Melanocyte of skin (primary cell): ENCODE measurements around the gene RPL14. TPM values are rescaled to one million over a fixed set of nuclear protein-coding genes. Genes with fewer than 3 reads are reported as not detected.

Source experiments
- small RNA-seq, 2 donors: library from RNA; depleted of rRNA; stranded (forward); fragments of <200 nt; gene quantifications; one replicate each; pipeline ENCODE3, GENCODE V24; 2012
- total RNA-seq, 2 donors: library from RNA; depleted of rRNA; stranded (reverse); fragments of >200 nt; gene quantifications; 2 replicates each; pipeline ENCODE4 v1.2.3, GENCODE V29; 2012

RPL14 gene
- total RNA-seq = 100 to 1,000 TPM in 1 of 2 donors, 10 to 100 TPM in 1; 98.8 to 194 TPM

DNA sequence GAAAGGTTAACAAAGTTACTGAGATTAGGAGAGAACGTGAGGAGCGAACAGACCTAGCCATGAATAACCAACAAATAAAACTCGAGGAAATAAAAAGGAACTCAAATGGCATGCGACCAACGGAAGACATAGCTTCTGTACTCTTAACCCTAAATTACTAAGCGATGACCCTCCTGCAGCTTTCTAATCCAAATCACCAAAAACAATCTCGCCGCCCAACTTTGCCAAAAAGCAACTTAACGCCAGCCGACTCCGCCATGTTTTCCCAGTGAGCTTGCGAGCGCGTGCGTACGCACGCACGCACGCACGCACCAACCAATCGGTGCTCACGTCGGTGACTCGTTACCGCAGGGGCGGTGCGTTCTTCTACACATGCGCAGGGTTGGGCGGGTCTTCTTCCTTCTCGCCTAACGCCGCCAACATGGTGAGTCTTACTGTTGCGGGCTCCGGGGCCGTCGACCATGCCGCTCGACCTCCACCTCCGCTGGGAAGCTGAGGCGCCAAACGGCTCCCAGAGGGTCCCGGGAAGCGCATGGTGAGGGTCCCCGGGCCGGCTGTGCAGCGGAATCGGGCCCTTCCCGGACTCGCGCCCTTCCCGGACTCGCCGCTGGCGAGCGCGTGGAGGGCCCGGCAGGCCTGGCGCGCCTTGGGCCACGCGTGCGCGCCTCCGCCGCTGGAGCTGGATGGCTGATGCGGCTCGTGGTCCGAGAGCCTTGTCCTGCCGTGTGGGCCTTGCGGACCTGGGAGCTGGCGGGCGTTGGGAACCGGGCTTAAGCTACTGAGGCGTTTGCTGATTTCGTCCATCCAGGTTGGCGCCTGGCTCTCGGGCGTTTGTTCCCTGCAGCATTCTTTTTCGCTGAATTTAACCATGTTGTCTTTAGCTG lies at the start of gene RPL14:
TSS of gene RPL14 (plus strand) at position 400 of the 884 bp plus-strand sequence. CDS start at position 533, 133 bp downstream.

DNA sequence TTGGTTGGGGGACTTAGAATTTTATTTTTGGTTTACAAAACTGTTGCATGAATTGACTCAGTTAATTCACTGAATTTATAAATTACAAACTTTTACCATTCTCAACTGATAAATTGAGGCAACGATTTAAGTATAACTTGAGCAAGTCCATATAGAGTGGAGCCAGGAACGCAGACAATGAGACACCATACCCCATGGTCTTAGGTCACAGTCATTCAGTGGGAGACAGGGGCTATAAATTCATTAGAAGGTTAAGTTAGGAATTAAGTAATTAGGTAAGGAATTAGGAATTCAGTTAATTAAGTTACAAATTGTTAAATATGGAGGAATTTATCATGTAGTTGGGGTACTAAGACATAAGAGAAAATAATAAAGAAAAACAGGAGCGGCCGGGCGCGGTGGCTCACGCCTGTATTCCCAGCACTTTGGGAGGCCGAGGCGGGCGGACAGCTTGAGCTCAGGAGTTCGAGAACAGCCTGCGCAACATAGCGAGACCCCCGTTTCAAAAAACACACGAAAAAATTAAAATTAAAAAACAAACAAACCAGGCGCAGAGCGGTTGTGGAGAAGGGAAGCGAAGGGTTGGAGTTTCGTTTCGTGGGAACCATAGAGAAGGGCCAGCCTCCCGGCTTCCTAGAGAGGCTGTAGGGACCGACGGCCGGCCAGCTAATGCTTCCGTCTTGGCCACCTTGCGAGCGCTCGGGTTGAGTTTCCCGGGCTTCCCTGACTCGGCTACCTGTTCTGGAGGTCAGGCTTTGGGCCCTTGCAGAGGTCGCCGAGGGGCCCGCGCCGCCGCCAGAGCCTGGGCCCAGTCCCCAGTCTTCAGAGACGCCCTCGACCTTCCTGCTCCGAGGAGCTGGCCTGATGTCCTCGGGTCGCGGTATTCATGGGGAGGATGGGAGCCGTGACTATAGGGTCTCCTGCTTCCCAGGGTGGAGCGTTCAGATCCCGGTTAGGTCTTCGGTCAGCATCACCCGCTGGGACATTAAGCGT lies 19.6 kb downstream of the RPL14 start, which contains the start of gene ZNF619:
TSS of gene ZNF619 (plus strand) at position 645 of the 993 bp plus-strand sequence. CDS start 858 bp downstream, outside the sequence.

DNA sequence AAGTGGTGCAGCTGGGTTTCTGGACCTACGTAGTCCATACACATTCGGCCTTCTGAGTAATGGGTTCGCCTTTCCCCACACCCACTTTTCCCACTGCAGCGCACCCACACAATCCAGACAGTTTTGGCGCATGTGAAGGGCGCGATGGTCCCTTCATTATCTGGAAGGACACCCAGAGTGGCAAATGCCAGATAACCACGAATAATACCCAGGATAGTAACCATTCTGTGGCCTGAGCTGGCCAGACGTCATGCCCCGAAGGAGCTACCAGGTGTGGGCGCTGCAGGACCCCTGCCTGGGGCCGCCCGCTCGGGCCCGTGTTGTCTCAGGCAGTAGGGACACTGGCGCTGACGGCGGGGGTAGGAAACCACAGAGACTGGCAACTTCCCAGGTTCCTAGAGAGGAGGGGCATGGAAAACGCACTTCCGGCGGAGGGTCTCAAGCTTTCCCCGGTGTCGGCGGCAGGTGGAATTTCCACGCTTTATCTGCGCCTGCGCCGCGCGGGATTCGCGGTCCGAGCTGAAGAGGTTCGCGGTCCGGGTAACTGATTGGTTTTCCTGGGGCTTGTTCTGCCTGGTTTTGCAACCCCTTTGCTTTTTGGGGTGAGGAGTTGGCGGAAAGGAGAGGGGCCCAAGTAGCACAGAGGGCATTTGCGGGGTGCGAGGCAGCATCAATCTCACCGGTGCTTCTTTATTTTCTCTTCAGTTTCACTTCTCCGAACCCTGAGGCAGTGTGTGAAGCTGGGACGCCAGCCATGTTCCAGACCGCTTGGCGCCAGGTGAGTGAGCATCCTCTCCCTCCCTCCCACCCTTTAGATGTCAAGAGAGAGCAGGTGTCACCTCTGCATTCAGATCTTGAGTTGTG lies 48.7 kb downstream of the RPL14 start, which contains the start of gene ZNF620:
TSS of gene ZNF620 (plus strand) at position 441 of the 864 bp plus-strand sequence. CDS start at position 755, 314 bp downstream.

Small RNA genes lying within 50 kb of the gene (small RNA-seq; reads per million reads assigned to genes)
- 0 to 0.09 reads per million in 2 donors for gene RNU5B-2P

Other genes starting within 250 kb of the RPL14 start
- gene EIF1B, start 147.6 kb upstream of the RPL14 start, total RNA-seq = 10 to 100 TPM; 14.5 to 21.3 TPM
- gene ENTPD3, start 70.2 kb upstream of the RPL14 start, total RNA-seq = under 1 TPM in 1 of 2 donors, not detected in 1; under 0.01 TPM
- 1 to 10 TPM; 5.2 to 6.7 TPM for gene ZNF619, start 19.8 kb downstream of the RPL14 start, total RNA-seq
- 1 to 10 TPM; 1.3 to 1.7 TPM for gene ZNF620, start 48.7 kb downstream of the RPL14 start, total RNA-seq
- gene ZNF621, start 67.6 kb downstream of the RPL14 start, total RNA-seq = 10 to 100 TPM; 11.3 to 14.8 TPM